Midbrain (tissue), 1 donor: ENCODE results near the gene FXYD7.

Experiments used
- DNase-seq: peaks from one replicate; lab custom pipeline; 2025; lab: John Stamatoyannopoulos, UW

Gene FXYD7

GRCh38 chr19:35199481-35199880 lies 56.4 kb downstream of the FXYD7 start:
- DNase-seq, result no peak

GRCh38 chr19:35202722-35203688 lies 60.0 kb downstream of the FXYD7 start:
- no peak for DNase-seq
